SK-N-SH (cell line): Measurements from ENCODE around the gene SPOP. TPM values are rescaled to one million over a fixed set of nuclear protein-coding genes. Genes with fewer than 3 reads are reported as not detected.

Experiments
- CTCF ChIA-PET: fragments of 300-600, 350-600 bp; formaldehyde crosslinking; extraction: SDS; loops from one replicate; lab custom pipeline; 2021; lab: Yijun Ruan, JAX
- POLR2A ChIA-PET: fragments of 350-600 bp; sonication (Branson Sonifier 250); formaldehyde crosslinking; extraction: SDS; loops from one replicate; lab custom pipeline; 2020; ENCODE audit warnings: antibody characterized with exemption, inconsistent platforms; lab: Yijun Ruan, JAX
- DNase-seq: peaks from one replicate; pipeline ENCODE4 v3.0.0; 2012
- H2AFZ ChIP-seq: fragments of 200-600 bp; sonication (generic); 2 replicates; pipeline ENCODE4 v1.8.1; 2016; ENCODE audit warnings: antibody characterized with exemption, mild to moderate bottlenecking, low read depth
- H3F3A ChIP-seq: fragments of 200-600 bp; sonication (generic); replicated peaks from 2 replicates; pipeline ENCODE3; 2016; ENCODE audit warnings: antibody characterized with exemption, mild to moderate bottlenecking; ENCODE audit not compliant: insufficient read depth
- H3K27ac ChIP-seq, 2 experiments: fragments of 200-500 bp in 1 of 2; fragments of 200-600 bp in 1 of 2; sonication (Bioruptor generic) in 1 of 2; sonication (generic), shearing (Covaris generic) in 1 of 2; 2 replicates each; pipeline versions ENCODE4 v1.5.1 to v1.6.1; 2014 to 2016; ENCODE audit warnings: low read depth in 2 of 2, inconsistent platforms in 1 of 2, low read length in 1 of 2, mild to moderate bottlenecking in 1 of 2, mixed read lengths in 1 of 2
- H3K27me3 ChIP-seq: fragments of 200-600 bp; sonication (generic), shearing (Covaris generic); 2 replicates; pipeline ENCODE4 v1.6.1; 2016; ENCODE audit warnings: mixed run types; ENCODE audit not compliant: insufficient read depth
- H3K36me3 ChIP-seq, 2 experiments: fragments of 200-500 bp in 1 of 2; fragments of 200-600 bp in 1 of 2; sonication (Bioruptor generic) in 1 of 2; sonication (generic) in 1 of 2; replicated peaks in 1 of 2; 2 replicates each; pipeline versions ENCODE3 to v1.5.1; 2014 to 2016; ENCODE audit warnings: low read length in 1 of 2, mild to moderate bottlenecking in 1 of 2; ENCODE audit not compliant: insufficient read depth in 2 of 2, control insufficient read depth in 1 of 2
- H3K4me1 ChIP-seq, 2 experiments: fragments of 200-500 bp in 1 of 2; fragments of 200-600 bp in 1 of 2; sonication (Bioruptor generic) in 1 of 2; sonication (generic), shearing (Covaris generic) in 1 of 2; 2 replicates each; pipeline versions ENCODE4 v1.5.1 to v1.6.1; 2014 to 2016; ENCODE audit warnings: low read depth in 1 of 2, low read length in 1 of 2, mixed run types in 1 of 2; ENCODE audit not compliant: insufficient read depth in 2 of 2, control insufficient read depth in 1 of 2
- H3K4me2 ChIP-seq: fragments of 200-600 bp; sonication (generic), shearing (Covaris generic); 2 replicates; pipeline ENCODE4 v1.6.1; 2017; ENCODE audit warnings: mixed run types
- H3K4me3 ChIP-seq, 2 experiments: fragments of 200-500 bp in 1 of 2; fragments of 200-600 bp in 1 of 2; sonication (Bioruptor generic) in 1 of 2; sonication (generic), shearing (Covaris generic) in 1 of 2; 2 replicates each; pipeline versions ENCODE4 v1.5.1 to v1.8.1; 2014 to 2016; ENCODE audit warnings: low read depth in 2 of 2, inconsistent platforms in 1 of 2, low read length in 1 of 2, mild to moderate bottlenecking in 1 of 2, mixed read lengths in 1 of 2, moderate library complexity in 1 of 2
- H3K79me2 ChIP-seq: fragments of 200-600 bp; sonication (generic); 2 replicates; pipeline ENCODE4 v1.8.1; 2017; ENCODE audit warnings: mild to moderate bottlenecking; ENCODE audit not compliant: insufficient read depth
- H3K9ac ChIP-seq: fragments of 200-600 bp; sonication (generic); 2 replicates; pipeline ENCODE4 v1.6.1; 2017; ENCODE audit warnings: mixed run types
- H3K9me2 ChIP-seq: fragments of 200-600 bp; sonication (generic); 2 replicates; pipeline ENCODE4 v1.6.1; 2017; ENCODE audit warnings: mixed run types
- H3K9me3 ChIP-seq: fragments of 200-600 bp; sonication (generic); 2 replicates; pipeline ENCODE4 v1.6.1; 2017; ENCODE audit warnings: mixed run types, mild to moderate bottlenecking, moderate library complexity
- H4K20me1 ChIP-seq: fragments of 200-600 bp; sonication (generic); 2 replicates; pipeline ENCODE4 v1.6.1; 2017; ENCODE audit warnings: mild to moderate bottlenecking, mixed run types; ENCODE audit not compliant: insufficient read depth
- CHD2 ChIP-seq: fragments of 150-350 bp; IDR thresholded peaks from 2 replicates; pipeline ENCODE4 v1.6.1; 2018; ENCODE audit warnings: low read length; ENCODE audit not compliant: partially characterized antibody
- FOXM1 ChIP-seq: IDR thresholded peaks from 2 replicates; pipeline ENCODE4 v1.4.0; 2012; ENCODE audit warnings: low read depth, mild to moderate bottlenecking
- GABPA ChIP-seq: IDR thresholded peaks from 2 replicates; pipeline ENCODE4 v1.4.0; 2012; ENCODE audit warnings: low read depth, mild to moderate bottlenecking
- JUND ChIP-seq: IDR thresholded peaks from 2 replicates; pipeline ENCODE4 v1.4.0; 2012
- MAX ChIP-seq: IDR thresholded peaks from 2 replicates; pipeline ENCODE4 v1.4.0; 2012; ENCODE audit warnings: low read depth
- MEF2A ChIP-seq: IDR thresholded peaks from 2 replicates; pipeline ENCODE4 v1.4.0; 2012; ENCODE audit warnings: low read depth, borderline replicate concordance
- NRF1 ChIP-seq: IDR thresholded peaks from 2 replicates; pipeline ENCODE4 v1.6.1; 2012; ENCODE audit warnings: low read depth, mild to moderate bottlenecking, low read length
- RCOR1 ChIP-seq: fragments of 150-350 bp; IDR thresholded peaks from 2 replicates; pipeline ENCODE4 v1.6.1; 2017; ENCODE audit warnings: antibody characterized with exemption, low read length
- REST ChIP-seq: IDR thresholded peaks from 2 replicates; pipeline ENCODE4 v1.6.1; 2012; ENCODE audit warnings: mild to moderate bottlenecking, low read depth, low read length, moderate library complexity
- RFX5 ChIP-seq: IDR thresholded peaks from 2 replicates; pipeline ENCODE4 v1.6.1; 2012; ENCODE audit warnings: mild to moderate bottlenecking, improper control_type of control experiment, low read length
- RXRA ChIP-seq: IDR thresholded peaks from 2 replicates; pipeline ENCODE4 v1.4.0; 2012; ENCODE audit warnings: low read depth, mild to moderate bottlenecking, borderline replicate concordance
- SIN3A ChIP-seq: IDR thresholded peaks from 2 replicates; pipeline ENCODE4 v1.6.1; 2012; ENCODE audit warnings: low read depth, mild to moderate bottlenecking, low read length, moderate library complexity, borderline replicate concordance
- TAF1 ChIP-seq: IDR thresholded peaks from 2 replicates; pipeline ENCODE4 v1.6.1; 2012; ENCODE audit warnings: low read depth, mild to moderate bottlenecking, low read length, moderate library complexity, borderline replicate concordance
- TEAD4 ChIP-seq: IDR thresholded peaks from 2 replicates; pipeline ENCODE4 v1.4.0; 2012; ENCODE audit warnings: mild to moderate bottlenecking, borderline replicate concordance; ENCODE audit not compliant: insufficient read depth
- YY1 ChIP-seq: IDR thresholded peaks from 2 replicates; pipeline ENCODE4 v1.4.0; 2012; ENCODE audit warnings: low read depth, mild to moderate bottlenecking
- WGBS: methylation state at CpG from one replicate; pipeline ENCODE4 v1.1.6; 2017; ENCODE audit warnings: low lambda C conversion rate; 5-methylcytosine and 5-hydroxymethylcytosine counted together
- polyA plus RNA-seq, 3 experiments: library from polyadenylated mRNA; depleted of rRNA; stranded (reverse); fragments of >200 nt; gene quantifications; 2 replicates each; pipeline ENCODE4 v1.2.3, GENCODE V29; 2012
- TF ChIP-seq, protein P1 (sequence below): fragments of 150-350 bp; IDR thresholded peaks from 2 replicates; pipeline ENCODE4 v1.6.1; 2017; ENCODE audit warnings: antibody characterized with exemption, low read length, low read depth, borderline replicate concordance

Gene SPOP
- polyA plus RNA-seq, 1 of the 3 experiments (the other 2 are of a cell fraction): 54.0 TPM

DNA sequence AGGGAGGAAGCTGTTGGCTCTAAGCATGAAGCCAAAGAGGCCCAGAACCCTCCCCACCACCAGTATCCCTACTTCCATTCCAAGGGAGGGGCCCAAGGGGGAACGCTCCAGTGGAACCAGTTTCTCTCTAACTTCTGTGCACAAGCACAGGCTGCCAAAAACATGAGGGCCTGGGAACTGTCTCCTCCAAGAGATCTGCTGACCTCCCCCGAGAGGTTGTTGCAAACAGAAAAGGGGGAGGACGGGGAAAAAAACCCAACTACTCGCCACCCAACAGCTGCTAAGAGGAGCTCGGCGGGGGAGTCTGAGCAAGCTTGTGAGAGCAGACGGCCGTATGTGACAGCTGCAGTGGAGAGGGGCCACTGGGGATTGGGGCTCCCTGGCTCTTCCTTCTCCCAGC, 45.5 kb upstream of the SPOP start:
- no peak overlapping the region for H3K4me3 ChIP-seq
- H2AFZ ChIP-seq: no peak overlapping the region
- 88% methylated on average over 8 of the region's 8 CpGs for WGBS
- H3K9me2 ChIP-seq: no peaks in the 10 kb centered on the region
- no peaks in the 10 kb centered on the region for H3K9me3 ChIP-seq
- H4K20me1 ChIP-seq: no peaks in the 10 kb centered on the region
- no peaks in the 10 kb centered on the region for H3F3A ChIP-seq
- H3K4me1 ChIP-seq: no peaks in the 10 kb centered on the region
- H3K79me2 ChIP-seq: no peaks in the 10 kb centered on the region
- TF ChIP-seq JUND (no peak), TAF1 (no peak), NRF1 (no peak), GABPA (no peak), YY1 (no peak), MAX (no peak), TEAD4 (no peak), SIN3A (no peak), RCOR1 (no peak), FOXM1 (no peak), MEF2A (no peak), CHD2 (no peak), RFX5 (no peak), REST (no peak), RXRA (no peak)
- TF ChIP-seq, protein P1, sequence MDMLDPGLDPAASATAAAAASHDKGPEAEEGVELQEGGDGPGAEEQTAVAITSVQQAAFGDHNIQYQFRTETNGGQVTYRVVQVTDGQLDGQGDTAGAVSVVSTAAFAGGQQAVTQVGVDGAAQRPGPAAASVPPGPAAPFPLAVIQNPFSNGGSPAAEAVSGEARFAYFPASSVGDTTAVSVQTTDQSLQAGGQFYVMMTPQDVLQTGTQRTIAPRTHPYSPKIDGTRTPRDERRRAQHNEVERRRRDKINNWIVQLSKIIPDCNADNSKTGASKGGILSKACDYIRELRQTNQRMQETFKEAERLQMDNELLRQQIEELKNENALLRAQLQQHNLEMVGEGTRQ: no peak
- TF ChIP-seq, all 33 proteins: peak for 0
- ChIA-PET POLR2A (interaction anchor here (0.6 kb wide), 1 partner anchor 20 kb away, joined by 3 read pairs; no protein-coding TSS in a partner anchor), CTCF (interaction anchor here (1.4 to 5.3 kb wide), 2 partner anchors 10 to 15 kb away, joined by 4 to 35 read pairs; partner anchors contain the start of gene SLC35B1)
- Histone ChIP-seq H3K9ac (no peak overlapping the region), H3K36me3 (peaks cover 0 to 11% of the 10 kb centered on the region in 2 experiments), H3K27me3 (no peaks in the 10 kb centered on the region), H3K4me2 (no peak overlapping the region), H3K27ac (no peak overlapping the region)
- DNase-seq: no peak
